Keratinocyte (primary cell): Measurements from ENCODE around the gene SEL1L3. TPM values are rescaled to one million over a fixed set of nuclear protein-coding genes. Genes with fewer than 3 reads are reported as not detected.

Source experiments
- DNase-seq: peaks from one replicate; pipeline ENCODE4 v3.0.0-alpha.2; 2011; ENCODE audit warnings: low read depth, missing footprints, low spot score
- FAIRE-seq: peaks from 2 replicates; lab custom pipeline; 2011; peaks lifted over from hg19 to GRCh38; lab: Jason Lieb, UNC
- H2AFZ ChIP-seq: 2 replicates; pipeline ENCODE4 v1.6.0; 2012; ENCODE audit warnings: low read length, control low read depth, inconsistent platforms; ENCODE audit not compliant: control insufficient read depth
- H3K27ac ChIP-seq: 2 replicates; pipeline ENCODE4 v1.5.1; 2011; ENCODE audit warnings: low read length; ENCODE audit not compliant: control insufficient read depth, insufficient read depth
- H3K27me3 ChIP-seq: 3 replicates; pipeline ENCODE4 v1.6.0; 2011; ENCODE audit warnings: low read length; ENCODE audit not compliant: control insufficient read depth, insufficient read depth; ENCODE audit errors: extremely low read depth
- H3K36me3 ChIP-seq, 2 experiments: 2 replicates in 1 of 2; 3 replicates in 1 of 2; pipeline ENCODE4 v1.5.1; 2011; ENCODE audit warnings: low read length in 2 of 2, mild to moderate bottlenecking in 1 of 2; ENCODE audit not compliant: control insufficient read depth in 2 of 2, insufficient read depth in 2 of 2; ENCODE audit errors: extremely low read depth in 1 of 2
- H3K4me1 ChIP-seq: 3 replicates; pipeline ENCODE4 v1.5.1; 2011; ENCODE audit warnings: low read length; ENCODE audit not compliant: control insufficient read depth, insufficient read depth; ENCODE audit errors: extremely low read depth
- H3K4me2 ChIP-seq: 3 replicates; pipeline ENCODE4 v1.6.0; 2011; ENCODE audit warnings: low read depth, low read length; ENCODE audit not compliant: control insufficient read depth, insufficient read depth; ENCODE audit errors: extremely low read depth
- H3K4me3 ChIP-seq, 3 experiments: fragments of 200-600 bp in 1 of 3; sonication (generic) in 1 of 3; 2 replicates in 2 of 3; 3 replicates in 1 of 3; pipeline ENCODE4 v1.5.1; 2011 to 2016; ENCODE audit warnings: low read length in 3 of 3, mild to moderate bottlenecking in 3 of 3, control low read depth in 2 of 3, inconsistent platforms in 1 of 3, low read depth in 1 of 3, mixed read lengths in 1 of 3, mixed run types in 1 of 3, moderate library complexity in 1 of 3; ENCODE audit not compliant: control insufficient read depth in 2 of 3, insufficient read depth in 2 of 3; ENCODE audit errors: extremely low read depth in 1 of 3
- H3K79me2 ChIP-seq: 2 replicates; pipeline ENCODE4 v1.6.0; 2012; ENCODE audit warnings: low read length; ENCODE audit not compliant: control insufficient read depth, insufficient read depth
- H3K9ac ChIP-seq: 3 replicates; pipeline ENCODE4 v1.6.0; 2011; ENCODE audit warnings: low read length; ENCODE audit not compliant: control insufficient read depth, insufficient read depth; ENCODE audit errors: extremely low read depth
- H3K9me1 ChIP-seq: 3 replicates; pipeline ENCODE4 v1.6.0; 2011; ENCODE audit warnings: low read length; ENCODE audit not compliant: control insufficient read depth, insufficient read depth; ENCODE audit errors: extremely low read depth
- H3K9me3 ChIP-seq: 2 replicates; pipeline ENCODE4 v1.5.1; 2012; ENCODE audit warnings: low read depth, low read length; ENCODE audit not compliant: control insufficient read depth
- H4K20me1 ChIP-seq: 3 replicates; pipeline ENCODE4 v1.6.0; 2011; ENCODE audit warnings: low read length; ENCODE audit not compliant: control insufficient read depth, insufficient read depth; ENCODE audit errors: extremely low read depth
- CTCF ChIP-seq, 3 experiments: IDR thresholded peaks in 1 of 3; conservative IDR thresholded peaks in 1 of 3; optimal IDR thresholded peaks in 1 of 3; 2 replicates in 2 of 3; 3 replicates in 1 of 3; pipeline versions ENCODE3 to v1.5.1; 2011; ENCODE audit warnings: low read length in 3 of 3, mild to moderate bottlenecking in 3 of 3, moderate library complexity in 2 of 3, control low read depth in 1 of 3, inconsistent platforms in 1 of 3; ENCODE audit not compliant: insufficient read depth in 2 of 3; ENCODE audit errors: extremely low read depth in 1 of 3
- EZH2 ChIP-seq: IDR thresholded peaks from one replicate; pipeline ENCODE4 v1.6.1; 2012; ENCODE audit warnings: inconsistent platforms, mild to moderate bottlenecking, low read length, moderate library complexity
- dilution Hi-C: fragments of 300-500 bp; cut with MboI; formaldehyde crosslinking; loops from one replicate; pipeline ENCODE4 v1.7.0; 2020; ENCODE audit warnings: low sequenced_read_pairs; ENCODE audit not compliant: extremely low pct_ligation_motif_present
- polyA plus RNA-seq, 5 experiments: library from polyadenylated mRNA; depleted of rRNA in 3 of 5; stranded (reverse) in 3 of 5; stranded (forward) in 1 of 5; unstranded in 1 of 5; fragments of >200 nt; gene quantifications; 1 replicate in 1 of 5; 2 replicates in 3 of 5; 3 replicates in 1 of 5; pipeline versions ENCODE4 v1.2.1 to v1.2.3, GENCODE V29; 2011 to 2012; ENCODE audit warnings: missing spikeins in 2 of 5, low read depth in 1 of 5, low replicate concordance in 1 of 5

The SEL1L3 gene
- polyA plus RNA-seq, 1 donor (not counting 4 experiments of a cell fraction or from before 2014, with no cell fraction given): 67.9 TPM

DNA sequence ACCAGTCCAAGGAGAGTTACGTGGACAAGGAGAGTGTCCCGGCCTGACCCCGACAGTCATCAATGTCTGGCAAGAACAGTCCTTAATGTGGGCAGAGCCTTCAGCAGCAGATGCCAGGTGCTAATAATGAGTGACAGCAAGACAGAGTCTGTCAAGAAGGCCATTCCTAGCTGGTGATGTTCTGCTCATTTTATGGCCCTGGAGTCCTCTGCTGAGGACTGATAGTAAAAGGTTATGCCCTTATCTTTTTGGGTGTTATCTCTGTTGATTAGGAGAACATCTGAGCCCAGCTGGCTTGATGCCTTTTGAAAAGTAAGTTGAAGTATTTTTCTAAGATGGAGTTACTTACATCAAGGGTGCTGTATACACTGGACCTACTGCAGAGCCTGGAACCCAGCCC lies 139.8 kb downstream of the SEL1L3 start:
- Histone ChIP-seq H3K4me3 (no peak overlapping the region), H3K9me3 (no peaks in the 10 kb centered on the region), H3K79me2 (no peaks in the 10 kb centered on the region), H3K27me3 (no peaks in the 10 kb centered on the region), H2AFZ (no peak overlapping the region), H3K9ac (no peak overlapping the region), H3K27ac (no peak overlapping the region), H3K4me1 (peaks cover 2% of the 10 kb centered on the region), H4K20me1 (no peaks in the 10 kb centered on the region), H3K36me3 (no peaks in the 10 kb centered on the region), H3K4me2 (no peak overlapping the region), H3K9me1 (no peaks in the 10 kb centered on the region)
- FAIRE-seq: no peak
- TF ChIP-seq CTCF (optimal IDR thresholded peaks at IDR 0.05 in 1 of 3, IDR thresholded peaks at IDR 0.05 in 1 of 3, conservative IDR thresholded peaks at IDR 0.05 in 1 of 3; ENCODE audit: extremely low read depth in 1 of 3, insufficient read depth in 2 of 3, low read length in 3 of 3): no peak
- TF ChIP-seq EZH2: no peak
- dilution Hi-C loops: no loop called here
- DNase-seq: no peak

GRCh38 chr4:25713812-25714211 lies 149.0 kb downstream of the SEL1L3 start:
- DNase-seq: no peak
- TF ChIP-seq EZH2: no peak
- no peak for TF ChIP-seq CTCF (optimal IDR thresholded peaks at IDR 0.05 in 1 of 3, IDR thresholded peaks at IDR 0.05 in 1 of 3, conservative IDR thresholded peaks at IDR 0.05 in 1 of 3; ENCODE audit: extremely low read depth in 1 of 3, insufficient read depth in 2 of 3, low read length in 3 of 3)
- H3K27ac ChIP-seq: no peak overlapping the region
- no peak overlapping the region for H3K4me3 ChIP-seq
- no peak for FAIRE-seq
- H4K20me1 ChIP-seq: no peaks in the 10 kb centered on the region
- H3K36me3 ChIP-seq: no peaks in the 10 kb centered on the region
- H3K9me1 ChIP-seq: no peaks in the 10 kb centered on the region
- H3K9ac ChIP-seq: no peak overlapping the region
- no peaks in the 10 kb centered on the region for H3K9me3 ChIP-seq
- H3K27me3 ChIP-seq: no peaks in the 10 kb centered on the region
- no peak overlapping the region for H3K4me2 ChIP-seq
- no peak overlapping the region for H2AFZ ChIP-seq
- no peaks in the 10 kb centered on the region for H3K4me1 ChIP-seq
- dilution Hi-C loops: no loop called here
- H3K79me2 ChIP-seq: no peaks in the 10 kb centered on the region
